ENCODE data around the gene MKNK2. TPM values are rescaled to one million over a fixed set of nuclear protein-coding genes. Genes with fewer than 3 reads are reported as not detected.

MKNK2 gene
- total RNA-seq, 1 experiment from 2014 or later = 96.8 TPM

- no peaks in the 10 kb centered on the region for H3K27me3 ChIP-seq (ENCODE audit: low read length)
- no peak overlapping the region for H3K27ac ChIP-seq (ENCODE audit: low read length)
- H3K36me3 ChIP-seq (ENCODE audit: low read depth, low read length) = peaks cover 9% of the 10 kb centered on the region
- CTCF ChIA-PET = no interaction called here
- H4K20me1 ChIP-seq (ENCODE audit: low read length) = no peaks in the 10 kb centered on the region
- no peak overlapping the region for H3K4me2 ChIP-seq (ENCODE audit: low read length)
- H3K4me3 ChIP-seq (ENCODE audit: low read length) = no peak overlapping the region
- no peaks in the 10 kb centered on the region for H3K9me2 ChIP-seq (replicated peaks; ENCODE audit: low read length)
- TF ChIP-seq CTCF (conservative IDR thresholded peaks at IDR 0.05; ENCODE audit: low read depth, low read length) (no peak), EZH2 (IDR thresholded peaks at IDR 0.05; ENCODE audit: low read length, unreplicated experiment) (no peak), EZH2phosphoT487 (IDR thresholded peaks at IDR 0.05; ENCODE audit: borderline replicate concordance, low read length) (no peak)
- DNase-seq = no peak
- POLR2A ChIA-PET (ENCODE audit: unreplicated experiment) = no interaction called here
- no peaks in the 10 kb centered on the region for H3K4me1 ChIP-seq (ENCODE audit: insufficient read depth, low read length)
- ATAC-seq = no peak
- BruUV-seq (replicated peaks) = no TSS peak
- no peaks in the 10 kb centered on the region for H3K9me3 ChIP-seq (ENCODE audit: low read length)
- H2AFZ ChIP-seq (ENCODE audit: low read length) = no peak overlapping the region
- no peaks in the 10 kb centered on the region for H3F3A ChIP-seq (ENCODE audit: low read length, unreplicated experiment)
- intact Hi-C loops (cut with micrococcal nuclease) = no loop called here
- H3K9ac ChIP-seq (ENCODE audit: low read length) = no peak overlapping the region
- no peaks in the 10 kb centered on the region for H3K79me2 ChIP-seq (ENCODE audit: low read length)
Observed at GRCh38 chr19:1991018-1991913, 59.8 kb downstream of the MKNK2 start.

- H3K27me3 ChIP-seq (ENCODE audit: low read length) = no peaks in the 10 kb centered on the region
- no peaks in the 10 kb centered on the region for H3K4me1 ChIP-seq (ENCODE audit: insufficient read depth, low read length)
- H3K79me2 ChIP-seq (ENCODE audit: low read length) = no peaks in the 10 kb centered on the region
- H3K4me3 ChIP-seq (ENCODE audit: low read length) = no peak overlapping the region
- BruUV-seq (replicated peaks) = no TSS peak
- no peak overlapping the region for H2AFZ ChIP-seq (ENCODE audit: low read length)
- intact Hi-C loops (cut with micrococcal nuclease) = no loop called here
- no peaks in the 10 kb centered on the region for H4K20me1 ChIP-seq (ENCODE audit: low read length)
- no peak overlapping the region for H3K4me2 ChIP-seq (ENCODE audit: low read length)
- peaks cover 5% of the 10 kb centered on the region for H3K36me3 ChIP-seq (ENCODE audit: low read depth, low read length)
- ChIA-PET POLR2A (ENCODE audit: unreplicated experiment) (no interaction called here), CTCF (no interaction called here)
- no peaks in the 10 kb centered on the region for H3F3A ChIP-seq (ENCODE audit: low read length, unreplicated experiment)
- TF ChIP-seq CTCF (conservative IDR thresholded peaks at IDR 0.05; ENCODE audit: low read depth, low read length) = no peak
- no peak for TF ChIP-seq EZH2phosphoT487 (IDR thresholded peaks at IDR 0.05; ENCODE audit: borderline replicate concordance, low read length)
- TF ChIP-seq EZH2 (IDR thresholded peaks at IDR 0.05; ENCODE audit: low read length, unreplicated experiment) = no peak
- H3K27ac ChIP-seq (ENCODE audit: low read length) = no peak overlapping the region
- no peak overlapping the region for H3K9ac ChIP-seq (ENCODE audit: low read length)
- ATAC-seq (no peak), DNase-seq (no peak)
- H3K9me2 ChIP-seq (replicated peaks; ENCODE audit: low read length) = no peaks in the 10 kb centered on the region
- no peaks in the 10 kb centered on the region for H3K9me3 ChIP-seq (ENCODE audit: low read length)
Observed at GRCh38 chr19:1990230-1991017, 60.6 kb downstream of the MKNK2 start.
